Measurements from ENCODE around the gene OSBPL9.
"Not testable (repeated sequence)": the region's sequence is repeated elsewhere in the genome, so short reads cannot be mapped to it uniquely, and the experiment has no call there.

OSBPL9 gene

GRCh38 chr1:51792864-51793263 is 176.0 kb downstream of the OSBPL9 start:
- no peak for DNase-seq (ENCODE audit: low read depth)

- DNase-seq (ENCODE audit: low read depth) = no peak
Measured at GRCh38 chr1:51794260-51794659, 177.4 kb downstream of the OSBPL9 start.

- DNase-seq (ENCODE audit: low read depth) = no peak
Measured at GRCh38 chr1:51794868-51795267, 178.0 kb downstream of the OSBPL9 start.

GRCh38 chr1:51799372-51799771 is 182.5 kb downstream of the OSBPL9 start:
- no peak for DNase-seq (ENCODE audit: low read depth)

GRCh38 chr1:51814513-51814912 is 197.6 kb downstream of the OSBPL9 start:
- DNase-seq (ENCODE audit: low read depth) = no peak

GRCh38 chr1:51818487-51818886 is 201.6 kb downstream of the OSBPL9 start:
- DNase-seq (ENCODE audit: low read depth) = no peak

- DNase-seq (ENCODE audit: low read depth) = not testable (repeated sequence)
Measured at GRCh38 chr1:51819021-51819420, 202.1 kb downstream of the OSBPL9 start.

- no peak for DNase-seq (ENCODE audit: low read depth)
Measured at GRCh38 chr1:51819810-51820209, 202.9 kb downstream of the OSBPL9 start.

- no peak for DNase-seq (ENCODE audit: low read depth)
Measured at GRCh38 chr1:51829058-51829457, 212.2 kb downstream of the OSBPL9 start.

GRCh38 chr1:51833700-51834099 is 216.8 kb downstream of the OSBPL9 start:
- no peak for DNase-seq (ENCODE audit: low read depth)

GRCh38 chr1:51837243-51837642 is 220.4 kb downstream of the OSBPL9 start:
- no peak for DNase-seq (ENCODE audit: low read depth)
